Stimulated activated CD4-positive, alpha-beta T cell treated with anti-CD3 and anti-CD28 coated beads, Interleukin-2, amount 100 ng/mL, for 24 hours (primary cell): ENCODE measurements around the gene GUCY1A2.
"Not testable (repeated sequence)": the region's sequence is repeated elsewhere in the genome, so short reads cannot be mapped to it uniquely, and the experiment has no call there.

ENCODE experiments used
- DNase-seq, 2 donors: peaks; one replicate each; pipeline ENCODE4 v3.0.0-alpha.2; 2020

Gene GUCY1A2

GRCh38 chr11:106937111-106937510 lies 81.2 kb downstream of the GUCY1A2 start:
- DNase-seq = no peak

GRCh38 chr11:106925245-106925644 lies 93.0 kb downstream of the GUCY1A2 start:
- DNase-seq = no peak

- no peak for DNase-seq
Observed at GRCh38 chr11:106920899-106921509, 97.3 kb downstream of the GUCY1A2 start.

- no peak for DNase-seq
Observed at GRCh38 chr11:106917973-106918372, 100.3 kb downstream of the GUCY1A2 start.

- DNase-seq = no peak
Observed at GRCh38 chr11:106914409-106914808, 103.9 kb downstream of the GUCY1A2 start.

GRCh38 chr11:106913141-106913540 lies 105.1 kb downstream of the GUCY1A2 start:
- DNase-seq = no peak

- DNase-seq = no peak
Observed at GRCh38 chr11:106904826-106905225, 113.5 kb downstream of the GUCY1A2 start.

- no peak for DNase-seq
Observed at GRCh38 chr11:106889718-106890117, 128.6 kb downstream of the GUCY1A2 start.

- no peak for DNase-seq
Observed at GRCh38 chr11:106888386-106888785, 129.9 kb downstream of the GUCY1A2 start.

- not testable (repeated sequence) for DNase-seq
Observed at GRCh38 chr11:106883693-106884092, 134.6 kb downstream of the GUCY1A2 start.

- no peak for DNase-seq
Observed at GRCh38 chr11:106879832-106880546, 138.3 kb downstream of the GUCY1A2 start.

- no peak for DNase-seq
Observed at GRCh38 chr11:106879029-106879428, 139.2 kb downstream of the GUCY1A2 start.

- DNase-seq = no peak
Observed at GRCh38 chr11:106875013-106875412, 143.3 kb downstream of the GUCY1A2 start.

GRCh38 chr11:106872246-106872645 lies 146.0 kb downstream of the GUCY1A2 start:
- no peak for DNase-seq

GRCh38 chr11:106858200-106858599 lies 160.1 kb downstream of the GUCY1A2 start:
- DNase-seq = no peak

- no peak for DNase-seq
Observed at GRCh38 chr11:106856566-106856965, 161.7 kb downstream of the GUCY1A2 start.

- DNase-seq = no peak
Observed at GRCh38 chr11:106854429-106854828, 163.8 kb downstream of the GUCY1A2 start.

GRCh38 chr11:106853850-106854401 lies 164.3 kb downstream of the GUCY1A2 start:
- DNase-seq = no peak

GRCh38 chr11:106852779-106853178 lies 165.5 kb downstream of the GUCY1A2 start:
- no peak for DNase-seq

GRCh38 chr11:106848526-106848925 lies 169.8 kb downstream of the GUCY1A2 start:
- no peak for DNase-seq

- DNase-seq = no peak
Observed at GRCh38 chr11:106842134-106842533, 176.1 kb downstream of the GUCY1A2 start.

- no peak for DNase-seq
Observed at GRCh38 chr11:106840947-106841346, 177.3 kb downstream of the GUCY1A2 start.

- no peak for DNase-seq
Observed at GRCh38 chr11:106840146-106840545, 178.1 kb downstream of the GUCY1A2 start.

- no peak for DNase-seq
Observed at GRCh38 chr11:106834567-106834966, 183.7 kb downstream of the GUCY1A2 start.
